ENCODE results near the gene ANKRD23. TPM values are rescaled to one million over a fixed set of nuclear protein-coding genes. Genes with fewer than 3 reads are reported as not detected.

The ANKRD23 gene
- polyA plus RNA-seq, 1 of the 3 experiments (the other 2 are of a cell fraction) = 3.1 TPM

- TF ChIP-seq FOXJ3 (CRISPR knock-in tag; IDR thresholded peaks at IDR 0.05) = no peak
- TF ChIP-seq GABPA (IDR thresholded peaks at IDR 0.05; ENCODE audit: low read depth) = no peak
- TF ChIP-seq USF2 (IDR thresholded peaks at IDR 0.05; ENCODE audit: borderline replicate concordance, low read depth, low read length) = no peak
- no peak for TF ChIP-seq SMC3 (IDR thresholded peaks at IDR 0.05; ENCODE audit: low read depth, low read length)
- no peak for TF ChIP-seq FOSL2 (IDR thresholded peaks at IDR 0.05; ENCODE audit: borderline replicate concordance, low read depth)
- no peak for TF ChIP-seq RAD21 (IDR thresholded peaks at IDR 0.05; ENCODE audit: low read length)
- no peak for TF ChIP-seq TAF1 (IDR thresholded peaks at IDR 0.05; ENCODE audit: borderline replicate concordance, low read depth, low read length)
- no peak for TF ChIP-seq USF1 (IDR thresholded peaks at IDR 0.05; ENCODE audit: borderline replicate concordance, low read depth)
- TF ChIP-seq REST (IDR thresholded peaks at IDR 0.05; ENCODE audit: low read depth, low read length) = no peak
- TF ChIP-seq NRF1 (IDR thresholded peaks at IDR 0.05; ENCODE audit: low read depth, low read length) = no peak
- no peak for TF ChIP-seq JUND (IDR thresholded peaks at IDR 0.05)
- no peak for TF ChIP-seq EZH2phosphoT487 (IDR thresholded peaks at IDR 0.05; ENCODE audit: borderline replicate concordance, low read depth)
- no peak for TF ChIP-seq GATA2 (CRISPR knock-in tag; IDR thresholded peaks at IDR 0.05)
- TF ChIP-seq ZBTB33 (IDR thresholded peaks at IDR 0.05; ENCODE audit: borderline replicate concordance, low read depth) = no peak
- TF ChIP-seq YY1 (IDR thresholded peaks at IDR 0.05; ENCODE audit: low read depth) = no peak
- TF ChIP-seq ELF1 (IDR thresholded peaks at IDR 0.05) = no peak
- no peak for TF ChIP-seq POLR2AphosphoS5 (IDR thresholded peaks at IDR 0.05; ENCODE audit: low read depth, low read length)
- H3K4me2 ChIP-seq = no peak overlapping the region
- ChIA-PET CTCF (interaction anchor here (3.0 kb wide), 1 partner anchor 103 kb away, joined by 13 read pairs; no protein-coding TSS in a partner anchor), POLR2A (no interaction called here)
- no peaks in the 10 kb centered on the region for H3K9me3 ChIP-seq
- WGBS (ENCODE audit: low lambda C conversion rate) = 92% methylated on average over 5 of the region's 9 CpGs
- no peaks in the 10 kb centered on the region; a peak in 1 of 4 replicates for H3K4me1 ChIP-seq (ENCODE audit: control insufficient read depth in 1 of 2, insufficient read depth in 2 of 2, low read depth in 1 of 2, low read length in 1 of 2)
- H3K4me3 ChIP-seq (ENCODE audit: low read depth in 2 of 2, low read length in 1 of 2) = no peak overlapping the region
- peaks cover 9 to 20% of the 10 kb centered on the region in 2 experiments for H3K36me3 ChIP-seq (replicated peaks in 1 of 2; ENCODE audit: control insufficient read depth in 1 of 2, insufficient read depth in 2 of 2, low read length in 1 of 2)
- no peaks in the 10 kb centered on the region for H3K79me2 ChIP-seq (ENCODE audit: insufficient read depth)
- no peaks in the 10 kb centered on the region for H3K9me2 ChIP-seq
- H3K27me3 ChIP-seq (ENCODE audit: insufficient read depth) = no peaks in the 10 kb centered on the region
- no peaks in the 10 kb centered on the region for H3F3A ChIP-seq (replicated peaks; ENCODE audit: insufficient read depth)
- no peak overlapping the region for H3K27ac ChIP-seq (ENCODE audit: low read depth in 2 of 2, low read length in 1 of 2)
- no peak overlapping the region for H2AFZ ChIP-seq (ENCODE audit: low read depth)
- no peak overlapping the region for H3K9ac ChIP-seq
- H4K20me1 ChIP-seq (ENCODE audit: insufficient read depth) = no peaks in the 10 kb centered on the region
- DNase-seq = no peak
These were observed 4.4 kb upstream of the ANKRD23 start for GRCh38 chr2:96848264-96848663.
